Activated T-cell treated with anti-CD3 and anti-CD28 coated beads for 24 hours (primary cell): ENCODE measurements around the gene RMDN2.
"Not testable (repeated sequence)": the region's sequence is repeated elsewhere in the genome, so short reads cannot be mapped to it uniquely, and the experiment has no call there.

Experiments
- DNase-seq: peaks from one replicate; pipeline ENCODE4 v3.0.0-alpha.2; 2020; ENCODE audit warnings: low read depth

Gene RMDN2

DNA sequence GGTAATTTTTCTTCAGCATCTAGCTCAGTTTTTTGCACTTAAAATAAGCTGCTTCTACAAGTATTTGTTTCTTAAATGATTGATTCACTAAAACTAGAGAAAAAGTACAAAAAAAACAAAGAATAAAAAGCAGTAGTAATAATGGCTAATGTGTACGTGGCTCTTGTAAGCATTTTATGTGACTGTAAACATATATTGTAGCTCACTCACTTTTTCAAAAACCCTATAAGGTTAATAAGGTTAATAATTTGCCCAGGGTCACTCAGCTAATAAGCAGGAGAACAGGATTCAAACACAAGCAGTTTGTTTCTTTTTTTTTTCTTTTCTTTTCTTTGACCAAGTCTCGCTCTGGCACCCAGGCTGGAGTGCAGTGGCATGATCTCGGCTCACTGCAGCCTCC is 67.5 kb downstream of the RMDN2 start:
- no peak for DNase-seq

DNA sequence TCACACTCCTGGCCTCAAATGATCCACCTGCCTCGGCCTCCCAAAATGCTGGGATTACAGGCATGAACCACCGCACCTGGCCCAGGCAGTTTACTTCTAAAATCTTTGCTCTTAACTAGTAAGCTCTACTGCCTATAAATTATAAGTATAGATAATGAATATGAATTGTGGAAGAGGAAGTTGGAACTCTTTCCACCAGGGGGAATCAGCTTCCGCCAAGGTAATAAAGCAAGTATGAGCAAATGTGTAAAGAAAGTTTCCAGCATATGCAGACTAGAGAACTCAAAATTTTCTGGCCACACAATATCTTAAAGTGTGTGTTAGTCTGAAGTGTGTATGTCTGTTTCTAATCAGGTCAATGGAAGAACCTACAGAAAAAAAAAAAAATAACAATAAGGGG is 68.1 kb downstream of the RMDN2 start:
- DNase-seq, result no peak

DNA sequence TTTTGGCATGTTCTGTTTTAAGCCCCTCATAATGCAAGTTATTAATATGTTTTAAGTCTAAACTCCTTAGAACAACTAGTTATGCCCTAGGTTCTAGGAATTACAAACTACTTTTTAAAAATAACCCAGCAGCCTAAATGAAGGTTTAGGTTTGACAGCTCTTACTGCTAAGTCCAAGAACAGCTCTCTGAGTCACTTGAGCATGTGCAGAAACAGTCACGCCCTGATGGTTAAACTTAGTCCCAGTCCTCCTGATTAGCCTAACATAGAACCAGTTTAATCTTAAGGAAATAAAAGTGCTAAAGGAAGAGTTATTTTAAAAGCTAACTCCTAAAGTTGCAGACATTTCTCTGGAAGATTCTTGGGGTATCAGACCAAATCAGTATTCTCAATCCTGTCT is 72.5 kb downstream of the RMDN2 start:
- no peak for DNase-seq

DNA sequence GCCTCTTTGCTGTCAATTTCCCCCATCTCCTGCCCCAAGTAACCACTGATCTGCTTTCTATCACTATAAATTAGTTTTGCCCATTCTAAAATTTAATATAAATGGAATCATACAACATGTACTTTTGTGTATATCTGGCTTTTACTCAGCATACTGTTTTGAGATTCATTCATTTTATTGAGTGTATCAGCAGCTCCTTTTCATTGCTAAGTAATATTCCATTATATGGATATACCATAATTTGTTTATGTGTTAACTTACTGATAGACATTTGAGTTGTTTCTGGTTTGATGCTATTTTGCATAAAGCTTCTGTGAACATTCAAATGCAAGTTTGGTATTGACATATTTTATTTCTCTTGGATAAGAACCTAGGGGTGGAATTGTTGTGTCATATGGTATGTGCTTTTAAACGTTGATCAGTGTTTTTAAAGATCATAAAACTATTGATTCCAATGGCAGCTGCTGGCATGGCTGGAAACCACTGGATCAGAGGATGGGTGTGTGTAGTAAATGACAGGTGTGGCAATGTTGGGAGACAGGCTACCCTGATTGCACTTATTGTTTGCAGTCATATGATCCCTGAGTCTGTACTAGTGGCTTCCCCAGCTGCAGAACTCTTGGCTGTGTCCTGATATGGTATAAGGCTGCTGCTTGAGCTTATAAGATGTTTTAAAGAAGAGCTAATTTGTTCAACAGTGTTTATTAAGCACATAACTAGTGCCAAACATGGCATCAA is 75.6 kb downstream of the RMDN2 start:
- no peak for DNase-seq

DNA sequence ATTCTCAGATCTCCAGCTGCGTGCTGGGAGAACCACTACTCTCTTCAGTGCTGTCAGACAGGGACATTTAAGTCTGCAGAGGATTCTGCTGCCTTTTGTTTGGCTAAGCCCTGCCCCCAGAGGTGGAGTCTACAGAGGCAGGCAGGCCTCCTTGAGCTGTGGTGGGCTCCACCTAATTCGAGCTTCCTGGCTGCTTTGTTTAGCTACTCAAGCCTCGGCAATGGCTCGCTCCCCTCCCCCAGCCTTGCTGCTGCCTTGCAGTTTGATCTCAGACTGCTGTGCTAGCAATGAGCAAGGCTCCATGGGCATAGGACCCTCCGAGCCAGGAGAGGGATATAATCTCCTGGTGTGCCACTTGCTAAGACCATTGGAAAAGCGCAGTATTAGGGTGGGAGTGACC is 85.1 kb downstream of the RMDN2 start:
- not testable (repeated sequence) for DNase-seq

DNA sequence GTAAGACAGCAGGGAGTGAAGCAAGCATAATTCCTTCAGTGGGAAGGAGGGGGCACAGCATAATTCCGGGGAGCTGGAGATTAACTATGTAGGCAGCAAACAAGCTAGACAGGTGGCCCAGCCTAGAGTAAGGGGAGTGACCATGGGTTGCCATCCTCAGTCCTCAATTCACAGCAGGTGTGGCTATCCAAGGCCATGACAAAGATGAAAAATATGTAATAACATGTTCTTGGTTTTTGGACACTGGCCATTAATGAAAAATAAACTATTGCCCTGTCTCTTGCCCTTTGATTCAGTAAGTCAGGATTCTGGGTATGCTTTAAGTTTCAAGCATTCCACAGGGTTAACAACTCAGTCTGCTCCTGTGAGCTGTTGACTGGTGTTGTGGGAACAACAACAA is 85.9 kb downstream of the RMDN2 start:
- no peak for DNase-seq

DNA sequence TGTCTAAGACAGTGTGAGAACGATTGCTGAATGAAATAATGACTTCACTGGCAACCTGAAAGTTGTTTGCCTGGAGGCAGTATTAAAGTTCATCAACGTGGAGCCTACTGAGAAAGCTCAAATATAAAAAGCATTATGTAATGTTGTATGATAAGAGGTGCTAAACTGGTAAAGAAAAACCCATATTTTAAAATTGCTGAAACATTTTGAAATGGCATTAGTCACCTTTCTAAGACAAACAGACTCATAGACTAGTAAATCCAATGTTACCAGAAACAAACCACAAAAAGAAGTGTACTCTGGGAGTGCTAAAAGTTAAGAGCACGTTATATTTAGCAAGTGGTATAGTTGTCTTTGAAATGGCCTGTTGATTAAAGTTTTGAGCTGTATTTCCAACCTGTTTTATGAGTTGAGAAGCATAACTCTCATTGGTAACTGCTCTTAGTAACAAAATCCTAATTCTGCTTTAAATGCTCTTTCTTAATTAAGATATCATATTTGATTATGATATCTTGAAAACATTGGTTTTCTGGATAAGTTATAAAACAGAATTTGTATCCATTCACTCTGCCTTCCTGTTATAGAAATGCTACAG is 88.2 kb downstream of the RMDN2 start:
- DNase-seq, result no peak

DNA sequence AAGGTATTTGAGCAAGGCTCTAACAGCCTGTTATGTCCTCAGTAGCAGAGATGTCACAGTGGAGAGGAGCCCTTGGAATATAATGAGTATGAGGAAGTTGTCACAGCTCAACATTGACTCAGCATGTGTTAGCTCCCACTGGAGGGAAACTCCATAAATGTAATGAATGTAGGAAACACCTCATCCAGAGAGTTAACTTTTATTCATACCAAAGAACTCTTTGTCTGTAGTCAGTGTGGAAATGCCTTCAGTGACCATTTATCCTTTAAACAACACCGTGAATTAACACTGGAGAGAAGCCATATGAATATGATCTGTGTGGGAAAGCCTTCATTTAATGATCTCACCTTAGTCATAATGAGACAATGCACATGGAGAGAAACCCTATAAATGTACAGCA is 91.1 kb downstream of the RMDN2 start:
- DNase-seq, result no peak

DNA sequence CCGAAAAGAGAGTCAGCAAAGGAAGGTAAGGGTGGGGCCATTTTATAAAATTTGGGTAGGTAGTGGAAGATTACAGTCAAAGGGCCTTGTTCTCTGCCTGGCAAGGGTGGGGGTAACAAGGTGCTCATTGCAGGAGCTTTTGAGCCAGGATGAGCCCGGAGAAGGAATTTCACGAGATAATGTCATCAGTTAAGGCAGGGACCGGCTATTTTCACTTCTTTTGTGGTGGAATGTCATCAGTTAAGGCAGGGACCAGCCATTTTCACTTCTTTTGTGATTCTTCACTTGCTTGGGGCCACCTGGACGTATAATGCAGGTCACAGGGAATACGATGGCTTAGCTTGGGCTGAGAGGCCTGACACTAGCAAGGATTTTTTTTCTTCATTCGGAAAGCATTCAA is 92.7 kb downstream of the RMDN2 start:
- no peak for DNase-seq

DNA sequence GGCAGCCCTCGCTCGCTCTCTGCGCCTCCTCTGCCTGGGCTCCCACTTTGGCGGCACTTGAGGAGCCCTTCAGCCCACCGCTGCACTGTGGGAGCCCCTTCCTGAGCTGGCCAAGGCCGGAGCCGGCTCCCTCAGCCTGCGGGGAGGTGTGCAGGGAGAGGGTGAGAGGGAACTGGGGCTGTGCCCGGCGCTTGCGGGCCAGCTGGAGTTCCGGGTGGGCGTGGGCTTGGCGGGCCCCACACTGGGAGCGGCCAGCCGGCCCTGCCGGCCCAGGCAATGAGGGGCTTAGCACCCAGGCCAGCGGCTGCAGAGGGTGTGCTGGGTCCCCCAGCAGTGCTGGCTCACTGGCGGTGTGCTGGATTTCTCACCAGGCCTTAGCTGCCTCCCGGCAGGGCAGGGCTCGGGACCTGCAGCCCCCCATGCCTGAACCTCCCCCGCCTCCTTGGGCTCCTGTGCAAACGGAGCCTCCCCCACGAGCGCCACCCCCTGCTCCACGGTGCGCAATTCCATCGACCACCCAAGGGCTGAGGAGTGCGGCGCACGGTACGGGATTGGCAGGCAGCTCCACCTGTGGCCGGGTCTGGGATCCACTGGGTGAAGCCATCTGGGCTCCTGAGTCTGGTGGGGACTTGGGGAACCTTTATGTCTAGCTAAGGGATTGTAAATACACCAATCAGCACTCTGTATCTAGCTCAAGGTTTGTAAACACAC is 95.4 kb downstream of the RMDN2 start:
- DNase-seq, result not testable (repeated sequence)

DNA sequence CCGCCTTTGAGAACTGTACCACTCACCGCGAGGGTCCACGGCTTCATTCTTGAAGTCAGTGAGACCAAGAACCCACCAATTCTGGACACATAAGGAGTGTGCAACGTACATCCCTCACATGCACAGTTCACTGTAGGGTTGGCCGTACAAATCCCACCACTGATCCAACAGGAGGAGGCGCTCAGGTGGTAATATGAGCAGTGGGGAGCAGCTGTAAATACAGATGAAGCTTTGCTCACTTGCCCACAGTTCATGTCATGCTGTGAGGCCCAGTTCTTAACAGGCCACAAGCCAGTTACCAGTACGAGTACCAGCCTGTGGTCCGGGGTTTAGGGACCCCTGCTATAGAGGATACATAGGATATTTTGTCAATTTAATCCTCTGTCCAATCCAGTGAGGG is 96.5 kb downstream of the RMDN2 start:
- no peak for DNase-seq

DNA sequence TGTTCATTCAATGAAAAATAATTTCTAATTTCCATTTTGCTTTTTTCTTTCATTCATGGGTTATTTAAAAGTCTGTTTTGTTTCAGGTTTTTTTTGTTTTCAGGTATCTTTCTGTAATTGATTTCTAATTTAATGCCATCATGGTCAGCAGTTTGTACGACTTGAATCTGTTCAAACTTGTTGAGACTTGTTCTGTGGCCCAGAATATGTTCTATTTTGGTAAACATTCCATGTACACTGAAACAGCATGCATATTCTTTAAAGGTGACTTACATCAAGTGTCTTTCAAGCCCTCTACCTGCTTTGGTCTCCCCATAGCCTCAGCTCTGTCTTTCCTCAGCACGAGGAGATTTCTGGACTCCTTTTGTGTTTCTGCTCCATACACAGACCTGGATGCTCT is 101.8 kb downstream of the RMDN2 start:
- DNase-seq, result no peak

DNA sequence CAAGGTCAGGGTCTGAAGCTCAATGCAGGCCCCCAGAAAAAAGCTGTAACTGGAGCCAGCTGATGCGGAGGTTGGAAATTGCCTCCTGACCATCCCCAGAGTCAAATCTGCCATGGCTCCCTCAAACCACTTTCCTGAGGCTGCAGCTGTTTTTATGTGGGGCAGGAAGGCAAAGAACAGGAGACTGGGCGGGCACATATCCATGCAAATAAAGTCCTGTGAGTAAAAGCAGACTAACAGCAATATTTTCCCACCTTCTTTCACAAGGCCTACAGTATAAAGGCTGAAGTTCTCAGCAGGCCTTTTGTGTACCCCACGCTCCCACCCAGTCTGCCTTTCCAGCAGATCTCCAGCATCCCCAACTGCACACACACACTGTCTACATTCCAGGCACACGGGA is 103.7 kb downstream of the RMDN2 start:
- no peak for DNase-seq

DNA sequence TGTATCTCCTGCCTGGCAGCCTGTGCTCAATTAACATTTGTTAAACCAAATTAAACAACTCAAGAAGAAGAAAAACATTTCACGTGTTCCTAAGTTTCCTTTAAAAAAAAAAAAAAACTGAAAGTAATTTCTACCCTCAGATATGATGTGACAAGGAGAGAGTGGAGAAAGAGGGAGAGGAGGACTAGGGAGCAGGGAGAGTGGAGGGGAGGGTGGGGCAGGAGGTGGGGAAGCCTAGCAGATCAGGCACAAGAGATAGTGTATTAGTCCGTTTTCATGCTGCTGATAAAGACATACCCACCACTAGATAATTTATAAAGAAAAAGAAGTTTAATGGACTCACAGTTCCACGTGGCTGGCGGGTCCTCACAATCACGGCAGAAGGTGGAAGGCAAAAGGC is 104.4 kb downstream of the RMDN2 start:
- no peak for DNase-seq

DNA sequence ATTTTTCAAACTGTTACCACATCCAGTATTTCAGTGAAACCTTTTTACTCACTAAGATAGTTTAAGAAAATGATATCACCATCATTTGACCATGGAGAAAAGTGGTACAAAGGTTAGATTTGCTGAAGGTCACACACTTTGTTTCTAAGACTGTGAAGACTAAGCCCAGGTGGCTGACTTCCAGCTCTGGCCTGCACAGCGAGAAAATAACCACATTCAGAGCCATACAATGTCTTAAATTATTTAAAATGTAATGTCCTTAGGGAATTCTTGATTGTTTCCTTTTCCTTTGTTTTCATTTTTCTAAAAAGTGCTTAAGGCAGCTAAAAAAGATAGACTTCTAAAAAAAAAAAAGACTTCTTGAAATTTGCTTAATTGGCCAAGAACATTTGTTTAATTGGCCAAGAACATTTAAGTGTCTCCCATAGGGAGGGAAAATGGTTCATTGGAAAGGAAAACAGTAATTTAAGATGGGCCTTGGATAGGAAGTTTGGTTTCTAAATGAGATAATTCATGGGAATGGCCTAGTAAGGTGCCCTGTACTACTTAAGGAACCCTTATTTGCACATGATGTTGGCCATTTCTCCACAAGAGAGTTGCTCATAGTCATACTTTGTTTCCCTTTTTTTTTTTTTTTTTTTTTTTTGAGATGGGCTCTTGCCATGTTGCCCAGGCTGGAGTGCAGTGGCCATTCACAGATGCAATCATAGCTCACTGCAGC is 105.7 kb downstream of the RMDN2 start:
- DNase-seq, result no peak

DNA sequence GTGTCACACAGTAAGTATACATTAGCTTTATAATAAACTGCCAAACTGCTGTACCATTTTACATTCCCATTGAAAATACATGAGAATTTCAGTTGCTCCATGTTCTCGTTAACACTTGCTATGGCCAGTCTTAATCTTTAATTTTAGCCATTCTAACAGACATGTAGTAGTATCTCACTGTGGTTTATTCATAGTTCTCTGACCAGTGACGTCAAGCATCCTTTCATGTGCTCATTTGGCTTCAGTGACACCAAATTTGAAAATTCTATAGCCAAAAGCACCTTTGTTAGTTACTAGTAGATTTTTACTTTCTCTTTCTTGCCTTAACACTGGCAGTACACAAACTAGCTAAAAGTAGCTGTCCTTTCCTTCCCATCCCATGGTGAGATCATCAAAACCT is 107.9 kb downstream of the RMDN2 start:
- DNase-seq, result no peak

DNA sequence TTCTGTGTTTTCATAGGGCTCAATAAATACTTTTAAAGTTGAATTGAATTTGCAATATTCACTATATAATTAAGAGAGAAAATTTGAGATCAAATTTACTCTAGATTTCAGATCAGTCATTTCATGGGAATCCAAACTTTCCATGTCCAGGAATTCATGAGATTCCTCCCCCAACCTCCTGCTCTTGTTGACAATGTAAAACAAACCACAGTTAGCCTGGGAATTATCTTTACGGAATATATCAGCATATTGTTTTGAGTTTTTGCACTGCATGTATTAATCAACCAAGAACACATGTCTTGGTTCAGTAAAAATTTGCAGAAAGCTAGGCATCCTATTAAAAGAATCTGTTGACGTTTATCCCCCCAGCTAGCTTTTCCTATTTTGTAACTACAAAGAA is 108.6 kb downstream of the RMDN2 start:
- DNase-seq, result no peak

DNA sequence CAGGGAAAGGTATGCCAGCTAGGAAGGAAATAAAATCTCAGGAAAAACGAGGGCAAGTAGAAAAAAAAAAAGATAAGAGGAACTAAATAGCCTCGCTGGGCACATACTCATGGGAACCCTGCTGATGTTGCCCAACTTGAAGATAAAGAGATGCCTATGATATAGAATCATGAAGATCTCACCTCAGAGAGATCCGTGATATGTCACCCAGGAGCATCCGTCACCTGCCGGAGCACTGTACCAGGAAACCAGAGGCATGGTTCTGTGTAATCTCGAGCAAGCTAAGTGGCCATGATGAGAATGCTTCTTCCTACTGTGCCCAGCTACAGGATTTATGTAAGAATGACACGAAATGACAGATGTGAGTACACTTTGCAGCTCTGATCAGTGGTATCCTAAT is 110.9 kb downstream of the RMDN2 start:
- no peak for DNase-seq

DNA sequence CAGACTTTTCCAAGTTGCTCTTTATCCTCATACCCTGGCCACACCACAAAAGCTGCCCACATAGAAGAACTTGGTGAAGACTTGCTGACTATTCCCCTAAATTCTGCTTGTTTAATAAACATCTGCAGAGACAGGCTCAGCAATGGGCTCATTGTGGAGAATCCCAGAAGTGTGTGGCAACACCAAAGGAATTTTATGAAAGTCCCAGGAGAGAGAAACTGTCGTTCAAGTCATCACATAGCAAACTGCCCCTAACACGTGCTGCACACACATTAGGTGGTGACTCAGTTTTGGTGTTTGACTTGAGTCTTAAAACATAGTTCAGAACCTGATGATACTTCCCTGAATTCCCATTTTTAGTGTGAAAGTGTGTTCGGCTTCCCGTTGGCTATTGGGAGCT is 112.2 kb downstream of the RMDN2 start:
- no peak for DNase-seq

DNA sequence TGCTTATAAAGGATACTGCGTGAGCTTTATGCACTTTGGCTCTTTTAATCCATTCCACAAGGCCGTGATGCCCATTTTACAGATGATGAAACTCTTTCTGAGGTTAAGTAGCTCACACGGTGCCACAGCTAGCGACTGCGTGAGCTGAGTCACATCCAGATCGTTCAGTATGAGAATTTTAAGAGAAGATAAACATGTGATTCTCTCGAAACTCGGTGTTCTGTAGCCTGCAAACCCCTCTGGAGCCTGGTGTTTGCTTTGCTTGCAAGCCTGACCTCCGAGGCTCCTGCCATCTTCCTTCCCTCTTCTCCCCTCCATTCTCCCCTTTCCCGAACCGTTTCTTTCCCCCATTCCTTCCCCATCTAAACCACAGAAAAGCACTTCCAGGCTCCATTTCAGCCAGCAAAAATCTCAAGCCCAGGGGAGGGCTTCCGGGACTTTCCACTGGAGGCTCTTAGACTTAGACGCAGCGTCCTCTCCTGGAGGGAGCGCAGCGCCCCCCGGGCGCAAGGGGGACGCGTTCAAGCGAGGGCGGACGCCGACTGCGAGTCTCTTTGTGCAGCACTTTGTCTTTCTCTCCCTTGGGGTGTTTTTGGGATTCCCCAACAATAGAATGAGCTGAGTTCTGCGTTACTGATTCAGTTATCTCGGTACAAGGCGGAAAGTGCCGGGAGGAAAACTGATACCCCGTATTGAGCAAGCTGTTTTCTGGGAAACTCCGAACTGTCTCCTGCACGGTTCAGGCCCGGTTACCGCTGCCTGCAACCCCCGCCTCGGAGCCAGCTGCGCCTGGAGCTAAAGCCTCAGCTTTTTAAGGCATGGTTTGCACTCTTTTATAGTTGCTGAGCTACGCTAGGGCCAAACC is 112.9 kb downstream of the RMDN2 start:
- DNase-seq, result no peak

DNA sequence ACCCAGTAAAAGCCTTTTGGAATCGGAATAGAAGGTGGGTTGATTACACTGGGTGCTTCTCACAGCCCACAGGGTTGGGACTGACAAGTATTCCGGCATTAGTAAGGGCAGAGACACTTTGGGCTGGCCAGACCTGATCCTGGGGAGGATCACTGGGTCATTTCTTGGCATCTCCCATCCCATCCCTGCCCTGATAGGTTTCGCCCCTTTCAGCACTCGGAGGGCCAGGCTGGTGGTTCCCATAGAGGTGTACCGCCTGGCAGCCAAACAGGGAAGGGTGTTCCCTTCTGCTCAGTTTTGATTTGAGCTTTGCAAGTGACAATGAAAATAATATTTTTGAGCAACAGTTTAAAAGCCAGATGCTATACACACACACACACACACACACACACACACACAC is 113.6 kb downstream of the RMDN2 start:
- DNase-seq, result no peak
